GM20000 (cell line): ENCODE data around the gene GNPDA1.

Source experiments
- DNase-seq: peaks from one replicate; pipeline ENCODE4 v3.0.0; 2012; ENCODE audit warnings: low spot score
- CTCF ChIP-seq: IDR thresholded peaks from 2 replicates; pipeline ENCODE4 v1.5.1; 2012; ENCODE audit warnings: mild to moderate bottlenecking, control low read depth; ENCODE audit errors: extremely low read depth, missing control alignments

Gene GNPDA1

DNA sequence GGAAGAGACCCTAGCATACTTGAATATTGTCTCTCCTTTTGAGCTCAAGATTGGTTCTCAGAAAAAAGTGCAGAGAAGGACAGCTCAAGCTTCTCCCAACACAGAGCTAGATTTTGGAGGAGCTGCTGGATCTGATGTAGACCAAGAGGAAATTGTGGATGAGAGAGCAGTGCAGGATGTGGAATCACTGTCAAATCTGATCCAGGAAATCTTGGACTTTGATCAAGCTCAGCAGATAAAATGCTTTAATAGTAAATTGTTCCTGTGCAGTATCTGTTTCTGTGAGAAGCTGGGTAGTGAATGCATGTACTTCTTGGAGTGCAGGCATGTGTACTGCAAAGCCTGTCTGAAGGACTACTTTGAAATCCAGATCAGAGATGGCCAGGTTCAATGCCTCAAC, 34.4 kb downstream of the GNPDA1 start:
- no peak for DNase-seq
- TF ChIP-seq CTCF = no peak

- DNase-seq = no peak
- no peak for TF ChIP-seq CTCF
Measured at GRCh38 chr5:141976176-141976575, 36.7 kb downstream of the GNPDA1 start.

DNA sequence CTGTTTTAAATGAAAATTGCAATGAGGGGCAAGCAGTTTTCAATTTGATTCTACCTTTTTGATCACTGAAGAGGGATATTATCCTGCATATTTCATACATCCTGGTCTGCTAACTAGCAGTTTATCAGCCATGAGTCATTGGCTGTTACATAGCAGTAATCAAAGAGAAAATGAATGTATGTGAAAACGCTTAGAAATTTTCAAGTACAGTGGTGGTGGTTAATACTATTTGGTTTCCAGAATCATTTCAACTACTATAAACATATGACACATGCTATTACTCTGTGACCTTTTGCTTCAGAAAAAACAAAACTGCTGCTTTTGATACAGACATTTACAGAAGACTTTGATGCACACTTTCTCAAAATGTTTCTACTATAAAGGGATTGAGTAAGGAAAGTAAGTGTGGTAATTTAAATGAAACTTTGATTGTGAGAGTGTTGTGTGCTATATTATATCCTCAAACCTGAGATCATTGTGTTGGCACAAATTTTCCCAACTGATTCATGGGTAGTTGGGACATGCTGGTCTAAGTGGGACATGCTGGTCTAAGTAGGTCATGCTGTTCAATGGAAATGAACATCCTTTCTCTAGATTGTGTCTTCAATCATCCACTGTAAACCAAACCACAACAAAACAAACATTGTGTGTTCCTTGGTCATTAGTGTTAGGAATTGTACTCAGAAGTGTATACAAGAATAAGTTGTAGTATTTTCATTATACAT, 38.8 kb downstream of the GNPDA1 start:
- no peak for DNase-seq
- no peak for TF ChIP-seq CTCF

- peak; percentile 77 for DNase-seq
- no peak for TF ChIP-seq CTCF
Measured at GRCh38 chr5:141969783-141970771, 42.8 kb downstream of the GNPDA1 start.

DNA sequence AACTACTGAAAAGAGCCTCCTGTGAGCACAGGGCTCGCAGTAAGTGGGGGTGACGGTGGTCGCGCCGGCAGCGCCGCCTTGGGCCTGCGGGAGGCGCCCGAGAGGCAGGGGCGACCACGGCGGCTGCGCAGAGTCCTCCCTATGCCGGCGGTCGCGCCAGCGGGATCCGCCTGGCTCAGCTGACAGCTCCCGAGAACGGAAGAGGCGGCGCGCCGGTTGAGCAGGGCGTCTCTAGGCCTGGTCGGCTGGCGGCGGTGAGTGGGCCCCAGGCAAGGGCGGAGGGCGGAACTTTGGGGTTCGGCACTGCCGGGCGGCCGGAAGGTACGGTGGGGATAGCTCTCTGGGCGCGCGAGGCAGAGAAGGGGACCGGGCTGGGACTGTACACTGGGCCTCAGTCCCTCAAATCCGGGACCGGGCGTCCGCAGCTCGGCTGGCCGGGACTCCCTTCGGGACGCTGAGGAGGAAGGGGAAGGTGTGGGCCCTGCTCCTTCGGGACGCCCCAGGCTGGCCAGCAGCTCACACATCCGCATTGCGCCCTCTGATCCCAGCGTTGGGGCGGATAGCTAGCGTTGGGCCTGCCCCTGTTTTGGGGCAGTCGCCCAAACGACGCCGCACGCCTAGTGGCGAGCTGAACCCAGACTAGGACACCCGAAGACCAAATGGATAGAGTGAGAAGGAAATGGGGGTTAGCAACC, 43.8 kb downstream of the GNPDA1 start, which contains the start of gene RNF14:
RNF14 (plus strand) TSS at position 192 of the 695 bp plus-strand sequence. CDS start 4,484 bp downstream, outside the sequence.
- peak; percentile 88 for TF ChIP-seq CTCF
- DNase-seq = peak; percentile 92

- no peak for DNase-seq
- no peak for TF ChIP-seq CTCF
Measured at GRCh38 chr5:141966963-141967333, 45.9 kb downstream of the GNPDA1 start.
